ENCODE measurements around the gene DPP6. TPM values are rescaled to one million over a fixed set of nuclear protein-coding genes. Genes with fewer than 3 reads are reported as not detected.

Gene DPP6
- total and polyA plus RNA-seq, 2 experiments from 2014 or later = 0.21 TPM; not detected in 1

DNA sequence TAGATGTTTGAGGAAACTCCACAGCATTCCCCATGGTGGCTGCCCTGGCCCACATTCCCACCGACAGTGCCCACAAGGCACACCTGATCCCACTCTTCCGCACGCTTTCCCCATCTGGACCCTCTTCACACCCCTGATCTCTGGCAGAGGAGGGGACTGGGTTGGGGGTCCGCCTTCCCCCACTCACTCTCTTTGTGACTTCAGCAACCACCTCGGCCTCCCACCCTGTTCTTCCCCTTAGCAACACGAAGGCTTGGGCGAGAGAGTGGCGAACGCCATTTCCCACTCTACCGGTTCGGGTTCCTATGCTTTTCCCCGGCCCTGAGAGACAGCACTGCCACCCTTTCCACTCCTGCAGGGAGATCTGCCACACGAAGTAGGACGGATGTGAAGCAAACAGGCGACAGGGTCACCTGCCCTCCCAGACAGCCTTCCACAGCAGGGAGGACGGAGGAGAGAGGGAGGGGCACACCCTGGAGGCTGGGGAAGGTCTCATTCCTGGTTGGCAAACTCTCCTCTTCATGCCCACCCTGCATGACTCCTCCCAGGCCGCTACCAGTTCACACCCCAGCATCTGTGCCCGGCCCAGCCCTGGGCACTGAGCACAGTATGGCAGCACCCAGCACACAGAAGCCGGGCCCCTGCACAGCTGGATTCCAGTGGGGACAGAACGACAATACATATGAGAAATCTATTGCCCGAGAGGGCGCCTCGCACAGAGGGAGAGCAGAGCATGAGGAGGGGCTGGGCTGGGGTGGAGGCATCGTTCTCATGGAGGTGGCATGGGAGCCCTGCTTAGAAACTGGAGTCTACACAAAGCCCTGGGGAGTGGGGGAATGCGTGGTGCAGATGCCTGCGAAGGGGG is 857.3 kb downstream of the DPP6 start:
- no peak for DNase-seq (ENCODE audit: low read depth in 1 of 2, low spot score in 1 of 2)
- no peaks in the 10 kb centered on the region for H3K36me3 ChIP-seq
- H3K27ac ChIP-seq = no peak overlapping the region
- H3K9me3 ChIP-seq (ENCODE audit: low read depth) = no peaks in the 10 kb centered on the region
- no peak overlapping the region for H3K4me3 ChIP-seq
- H3K27me3 ChIP-seq = peaks cover 3% of the 10 kb centered on the region
- no peaks in the 10 kb centered on the region for H3K4me1 ChIP-seq (ENCODE audit: low read depth)
- TF ChIP-seq, protein P1, sequence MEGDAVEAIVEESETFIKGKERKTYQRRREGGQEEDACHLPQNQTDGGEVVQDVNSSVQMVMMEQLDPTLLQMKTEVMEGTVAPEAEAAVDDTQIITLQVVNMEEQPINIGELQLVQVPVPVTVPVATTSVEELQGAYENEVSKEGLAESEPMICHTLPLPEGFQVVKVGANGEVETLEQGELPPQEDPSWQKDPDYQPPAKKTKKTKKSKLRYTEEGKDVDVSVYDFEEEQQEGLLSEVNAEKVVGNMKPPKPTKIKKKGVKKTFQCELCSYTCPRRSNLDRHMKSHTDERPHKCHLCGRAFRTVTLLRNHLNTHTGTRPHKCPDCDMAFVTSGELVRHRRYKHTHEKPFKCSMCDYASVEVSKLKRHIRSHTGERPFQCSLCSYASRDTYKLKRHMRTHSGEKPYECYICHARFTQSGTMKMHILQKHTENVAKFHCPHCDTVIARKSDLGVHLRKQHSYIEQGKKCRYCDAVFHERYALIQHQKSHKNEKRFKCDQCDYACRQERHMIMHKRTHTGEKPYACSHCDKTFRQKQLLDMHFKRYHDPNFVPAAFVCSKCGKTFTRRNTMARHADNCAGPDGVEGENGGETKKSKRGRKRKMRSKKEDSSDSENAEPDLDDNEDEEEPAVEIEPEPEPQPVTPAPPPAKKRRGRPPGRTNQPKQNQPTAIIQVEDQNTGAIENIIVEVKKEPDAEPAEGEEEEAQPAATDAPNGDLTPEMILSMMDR (IDR thresholded peaks at IDR 0.05; ENCODE audit: low read depth, low read length) = no peak

DNA sequence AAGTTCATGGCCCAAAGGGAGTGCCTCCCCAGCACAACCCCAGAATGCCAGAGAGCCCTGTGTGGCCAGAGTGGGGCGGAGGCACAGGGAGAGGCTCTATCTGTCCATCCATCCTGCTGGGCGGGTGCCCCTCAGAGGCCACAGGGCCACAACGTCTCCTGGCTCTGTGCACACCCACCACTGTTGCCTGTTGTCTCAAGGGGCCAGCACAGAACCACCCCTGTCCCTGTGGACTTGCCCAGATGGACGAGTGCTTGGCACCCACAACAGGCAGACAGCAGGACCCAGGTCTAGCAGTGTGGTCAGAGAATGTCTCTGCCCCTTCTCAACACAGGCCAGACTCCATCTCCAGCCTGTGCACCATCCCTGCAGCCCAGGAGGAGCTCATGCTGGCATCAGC is 857.9 kb downstream of the DPP6 start:
- no peaks in the 10 kb centered on the region for H3K36me3 ChIP-seq

DNA sequence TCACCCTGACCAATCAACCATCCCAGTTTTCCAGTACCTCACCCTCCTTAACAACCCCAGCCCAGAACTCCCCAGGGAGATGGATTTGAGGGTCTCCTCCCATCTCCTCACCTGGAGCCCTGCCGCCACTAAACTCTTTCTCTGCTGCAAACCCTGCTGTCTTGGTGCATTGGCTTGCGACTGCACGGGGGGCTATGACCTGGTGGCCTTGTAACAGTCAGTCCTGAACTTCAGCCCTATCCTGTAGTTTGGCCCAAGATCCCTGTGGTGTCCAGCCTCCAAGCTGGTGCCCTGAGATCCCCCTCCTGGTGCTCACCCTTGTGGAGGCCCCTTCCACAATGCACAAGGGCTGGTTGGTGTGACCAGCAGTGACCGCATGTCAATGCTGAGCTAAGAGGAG is 858.8 kb downstream of the DPP6 start:
- DNase-seq (ENCODE audit: low read depth in 1 of 2, low spot score in 1 of 2) = no peak
- Histone ChIP-seq H3K36me3 (no peaks in the 10 kb centered on the region), H3K4me1 (ENCODE audit: low read depth) (no peaks in the 10 kb centered on the region), H3K27me3 (peaks cover 4% of the 10 kb centered on the region), H3K27ac (no peak overlapping the region), H3K9me3 (ENCODE audit: low read depth) (no peaks in the 10 kb centered on the region), H3K4me3 (no peak overlapping the region)
- TF ChIP-seq, protein P1 (IDR thresholded peaks at IDR 0.05; ENCODE audit: low read depth, low read length) = no peak

More for the DNA sequence above, 857.9 kb downstream of the DPP6 start:
- no peaks in the 10 kb centered on the region for H3K4me1 ChIP-seq (ENCODE audit: low read depth)
- DNase-seq (ENCODE audit: low read depth in 1 of 2, low spot score in 1 of 2) = no peak
- H3K9me3 ChIP-seq (ENCODE audit: low read depth) = no peaks in the 10 kb centered on the region
- H3K4me3 ChIP-seq = no peak overlapping the region
- TF ChIP-seq, protein P1 (IDR thresholded peaks at IDR 0.05; ENCODE audit: low read depth, low read length) = no peak
- H3K27ac ChIP-seq = no peak overlapping the region
- peaks cover 4% of the 10 kb centered on the region for H3K27me3 ChIP-seq

DNA sequence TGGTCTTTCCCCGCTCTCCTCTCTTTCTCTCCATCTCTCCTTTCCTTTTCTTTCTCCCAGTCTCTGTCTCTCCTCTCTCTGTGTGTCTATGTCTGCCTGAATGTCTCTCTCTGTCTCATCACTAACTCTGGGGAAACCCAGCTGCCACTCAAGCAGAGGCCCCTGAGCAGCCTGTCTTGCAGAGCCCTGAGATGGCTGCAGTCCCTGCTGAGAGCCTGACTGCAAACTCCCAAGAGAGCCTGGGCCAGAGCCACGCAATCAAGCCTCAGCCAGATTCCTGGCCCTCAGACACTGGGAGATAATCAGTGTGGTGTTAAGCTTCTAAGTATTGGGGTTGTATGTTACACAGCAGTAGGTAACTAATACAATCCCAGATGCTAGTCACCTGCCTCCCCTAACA is 859.2 kb downstream of the DPP6 start:
- no peaks in the 10 kb centered on the region for H3K9me3 ChIP-seq (ENCODE audit: low read depth)
- peaks cover 4% of the 10 kb centered on the region for H3K27me3 ChIP-seq
- TF ChIP-seq, protein P1 (IDR thresholded peaks at IDR 0.05; ENCODE audit: low read depth, low read length) = no peak
- H3K4me1 ChIP-seq (ENCODE audit: low read depth) = no peaks in the 10 kb centered on the region
- no peaks in the 10 kb centered on the region for H3K36me3 ChIP-seq
- no peak overlapping the region for H3K4me3 ChIP-seq
- DNase-seq (ENCODE audit: low read depth in 1 of 2, low spot score in 1 of 2) = no peak
- no peak overlapping the region for H3K27ac ChIP-seq

DNA sequence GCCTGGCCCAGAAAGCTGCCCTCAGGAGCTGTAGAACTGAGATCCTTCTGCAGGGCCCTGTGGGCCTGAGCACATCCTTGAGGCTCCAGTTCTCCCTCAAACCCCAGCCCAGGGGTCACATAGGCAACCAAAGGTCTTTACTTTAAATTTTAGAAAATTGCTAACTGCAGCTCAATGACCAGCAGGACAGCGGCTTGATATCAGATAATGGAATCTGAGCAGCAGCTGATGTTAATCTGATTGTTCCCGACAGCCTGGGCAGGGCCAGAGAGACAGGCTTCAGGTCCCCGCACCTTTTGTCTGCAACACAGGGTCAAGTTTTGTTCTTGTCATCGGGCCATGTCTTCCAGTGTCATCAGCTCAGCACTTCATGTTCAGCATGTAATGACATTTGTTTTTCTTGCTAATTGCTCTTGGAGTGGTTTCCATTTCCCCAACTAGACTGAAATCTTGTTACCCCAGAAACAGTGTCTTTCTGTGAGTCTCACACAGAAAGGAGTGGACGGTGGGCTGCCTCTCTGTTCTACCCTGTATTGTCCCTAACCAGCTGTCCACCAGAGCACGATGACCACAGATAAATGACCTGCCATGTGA is 859.8 kb downstream of the DPP6 start:
- Histone ChIP-seq H3K4me3 (no peak overlapping the region), H3K27me3 (peaks cover 4% of the 10 kb centered on the region), H3K9me3 (ENCODE audit: low read depth) (no peaks in the 10 kb centered on the region), H3K36me3 (no peaks in the 10 kb centered on the region), H3K4me1 (ENCODE audit: low read depth) (no peaks in the 10 kb centered on the region), H3K27ac (no peak overlapping the region)
- TF ChIP-seq, protein P1 (IDR thresholded peaks at IDR 0.05; ENCODE audit: low read depth, low read length) = no peak
- DNase-seq (ENCODE audit: low read depth in 1 of 2, low spot score in 1 of 2) = no peak

Measured in cardiac muscle cell (in vitro differentiated cells and primary cell).